ENCODE measurements around the gene XG.
"Not testable (repeated sequence)": the region's sequence is repeated elsewhere in the genome, so short reads cannot be mapped to it uniquely, and the experiment has no call there.

XG gene

DNA sequence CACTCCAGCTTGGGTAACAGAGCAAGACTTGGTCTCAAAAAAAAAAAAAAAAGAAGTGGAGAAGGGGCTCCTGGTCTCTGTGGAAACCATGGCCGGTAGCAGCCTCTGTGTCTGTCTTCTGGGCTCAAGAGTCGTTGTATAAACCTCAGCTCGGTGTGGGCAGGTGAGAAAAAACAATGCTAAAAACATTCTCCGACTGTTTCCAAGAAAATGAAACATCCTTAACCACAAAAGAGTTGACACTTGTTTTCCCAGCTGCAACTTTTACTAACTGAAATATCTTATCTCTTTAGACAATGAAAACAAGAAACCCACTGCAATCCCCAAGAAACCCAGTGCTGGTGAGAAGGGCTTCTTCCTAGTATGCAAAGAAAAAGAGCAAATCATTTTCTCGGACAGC is 34.5 kb upstream of the XG start:
- in situ Hi-C loops (cut with MboI; ENCODE audit: low pct_unique_long_range_greater_than_20kb, low sequenced_read_pairs, unreplicated experiment), result no loop called here
- no peak for DNase-seq (ENCODE audit: low spot score)
- TF ChIP-seq, protein P1, sequence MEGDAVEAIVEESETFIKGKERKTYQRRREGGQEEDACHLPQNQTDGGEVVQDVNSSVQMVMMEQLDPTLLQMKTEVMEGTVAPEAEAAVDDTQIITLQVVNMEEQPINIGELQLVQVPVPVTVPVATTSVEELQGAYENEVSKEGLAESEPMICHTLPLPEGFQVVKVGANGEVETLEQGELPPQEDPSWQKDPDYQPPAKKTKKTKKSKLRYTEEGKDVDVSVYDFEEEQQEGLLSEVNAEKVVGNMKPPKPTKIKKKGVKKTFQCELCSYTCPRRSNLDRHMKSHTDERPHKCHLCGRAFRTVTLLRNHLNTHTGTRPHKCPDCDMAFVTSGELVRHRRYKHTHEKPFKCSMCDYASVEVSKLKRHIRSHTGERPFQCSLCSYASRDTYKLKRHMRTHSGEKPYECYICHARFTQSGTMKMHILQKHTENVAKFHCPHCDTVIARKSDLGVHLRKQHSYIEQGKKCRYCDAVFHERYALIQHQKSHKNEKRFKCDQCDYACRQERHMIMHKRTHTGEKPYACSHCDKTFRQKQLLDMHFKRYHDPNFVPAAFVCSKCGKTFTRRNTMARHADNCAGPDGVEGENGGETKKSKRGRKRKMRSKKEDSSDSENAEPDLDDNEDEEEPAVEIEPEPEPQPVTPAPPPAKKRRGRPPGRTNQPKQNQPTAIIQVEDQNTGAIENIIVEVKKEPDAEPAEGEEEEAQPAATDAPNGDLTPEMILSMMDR (IDR thresholded peaks at IDR 0.05; ENCODE audit: extremely low read depth, insufficient read depth, missing control alignments), result no peak

DNA sequence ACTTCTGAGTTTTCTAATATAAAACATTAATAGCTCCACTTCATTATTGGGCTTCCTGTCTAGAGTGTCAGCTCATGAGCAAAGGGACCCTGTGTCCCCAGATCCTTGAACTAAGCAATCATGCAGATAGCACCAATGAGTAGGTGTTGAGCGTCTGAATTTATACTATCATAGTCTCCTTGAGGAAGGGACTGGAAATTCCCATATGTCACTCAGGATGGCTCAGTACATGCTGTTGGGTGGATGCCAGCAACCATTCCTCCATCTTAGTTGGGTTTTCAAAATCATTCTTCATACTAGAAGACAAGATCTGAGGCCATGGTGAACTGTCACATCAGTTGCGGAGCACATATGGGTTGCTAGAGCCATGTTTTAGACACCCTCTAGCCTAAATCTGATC is 33.0 kb upstream of the XG start:
- DNase-seq (ENCODE audit: low spot score), result no peak
- TF ChIP-seq, protein P1 (IDR thresholded peaks at IDR 0.05; ENCODE audit: extremely low read depth, insufficient read depth, missing control alignments), result no peak
- in situ Hi-C loops (cut with MboI; ENCODE audit: low pct_unique_long_range_greater_than_20kb, low sequenced_read_pairs, unreplicated experiment), result no loop called here

DNA sequence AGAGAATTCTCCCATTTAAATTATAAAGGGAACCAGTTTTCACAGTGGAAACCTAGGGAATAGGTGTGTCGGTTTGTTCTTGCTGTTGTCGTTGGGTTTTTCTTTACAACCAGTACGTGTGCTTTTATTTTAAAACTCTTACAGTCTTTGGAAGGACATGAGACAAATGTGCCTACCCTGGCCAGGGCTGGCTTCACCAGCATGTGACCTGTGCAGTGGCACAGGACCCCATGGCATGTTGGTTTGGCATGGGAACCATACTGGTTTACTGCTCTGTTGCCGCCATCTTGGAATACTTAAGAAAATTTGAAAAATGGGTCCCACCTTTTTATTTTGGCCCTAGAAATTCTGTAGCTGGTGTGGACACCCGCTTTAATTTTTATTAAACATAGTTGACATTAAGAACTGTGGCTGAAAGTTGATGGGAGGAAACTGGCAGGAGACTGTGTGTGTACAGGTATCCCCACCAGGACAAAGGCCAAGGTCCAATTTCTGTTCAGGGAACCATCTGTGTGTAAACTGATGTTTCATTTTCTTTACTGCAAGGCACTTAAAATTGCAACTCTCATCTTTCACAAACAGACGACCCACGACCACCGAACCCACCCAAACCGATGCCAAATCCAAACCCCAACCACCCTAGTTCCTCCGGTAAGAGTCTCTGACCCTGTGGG is 31.9 kb upstream of the XG start:
- in situ Hi-C loops (cut with MboI; ENCODE audit: low pct_unique_long_range_greater_than_20kb, low sequenced_read_pairs, unreplicated experiment), result no loop called here
- no peak for DNase-seq (ENCODE audit: low spot score)
- TF ChIP-seq, protein P1 (IDR thresholded peaks at IDR 0.05; ENCODE audit: extremely low read depth, insufficient read depth, missing control alignments), result no peak

DNA sequence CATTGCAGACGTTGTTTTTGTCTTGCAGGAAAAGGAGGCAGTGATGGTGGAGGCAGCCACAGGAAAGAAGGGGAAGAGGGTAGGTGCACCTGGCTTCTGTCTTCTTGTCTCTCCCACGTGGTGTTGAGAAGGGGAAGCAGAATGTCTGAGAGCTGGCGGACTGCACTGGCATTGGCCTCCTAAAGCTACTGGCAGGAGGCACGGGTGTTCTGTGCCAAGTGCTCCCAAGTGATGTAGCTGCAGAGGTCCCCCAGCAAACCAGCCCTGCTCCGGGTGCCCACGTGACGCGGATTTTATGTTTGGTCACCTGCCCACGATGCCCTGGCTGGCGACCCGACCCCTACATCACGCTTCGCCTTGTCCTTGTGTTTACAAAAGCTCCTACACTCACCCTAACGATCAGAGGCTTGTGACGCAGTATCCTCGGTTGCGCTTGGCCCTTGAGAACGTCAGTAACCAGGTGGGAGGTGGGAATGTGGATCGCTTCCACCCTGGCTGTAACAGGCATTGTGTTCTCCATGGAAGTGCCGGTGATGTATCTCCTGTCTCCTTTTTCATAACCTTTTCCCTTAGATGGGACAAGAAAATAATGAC is 28.5 kb upstream of the XG start:
- DNase-seq (ENCODE audit: low spot score), result no peak
- in situ Hi-C loops (cut with MboI; ENCODE audit: low pct_unique_long_range_greater_than_20kb, low sequenced_read_pairs, unreplicated experiment), result no loop called here
- TF ChIP-seq, protein P1 (IDR thresholded peaks at IDR 0.05; ENCODE audit: extremely low read depth, insufficient read depth, missing control alignments), result no peak

DNA sequence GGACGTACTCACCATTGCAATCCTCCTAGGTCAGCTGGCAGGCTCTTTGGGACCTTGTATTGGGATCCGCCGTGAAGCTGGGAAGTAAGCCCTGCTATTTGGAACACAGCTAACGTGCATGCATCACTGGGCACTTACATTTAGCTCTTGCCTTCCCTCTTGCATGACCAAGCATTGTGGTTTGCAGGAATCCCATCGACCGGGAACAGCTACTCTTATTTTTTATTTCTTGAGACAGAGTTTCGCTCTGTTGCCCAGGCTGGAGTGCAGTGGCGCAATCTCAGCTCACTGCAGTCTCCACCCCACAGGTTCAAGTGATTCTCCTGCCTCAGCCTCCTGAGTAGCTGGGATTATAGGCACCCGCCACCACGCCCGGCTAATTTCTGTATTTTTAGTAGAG is 24.6 kb upstream of the XG start:
- DNase-seq (ENCODE audit: low spot score); in situ Hi-C loops (cut with MboI; ENCODE audit: low pct_unique_long_range_greater_than_20kb, low sequenced_read_pairs, unreplicated experiment): not testable (repeated sequence)

DNA sequence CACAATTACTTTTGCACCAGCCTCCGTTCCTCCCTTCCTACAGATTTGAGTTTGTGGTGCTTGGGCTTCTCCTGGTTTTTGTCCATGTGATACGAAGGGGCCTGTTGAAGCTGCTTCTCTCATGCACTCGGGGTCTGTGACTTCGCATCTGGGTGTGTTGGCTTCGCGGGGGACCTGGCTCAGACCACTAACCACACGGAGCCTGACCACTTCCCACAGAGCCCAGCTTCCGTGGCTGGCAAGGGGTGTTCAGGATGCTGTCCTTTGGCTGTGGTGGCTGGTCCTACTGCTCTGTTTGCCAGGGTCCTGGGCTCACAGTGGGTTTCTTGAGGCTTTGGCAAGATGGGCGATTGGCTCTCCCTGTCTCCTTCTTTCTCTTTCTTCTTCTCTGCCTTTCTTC is 19.8 kb upstream of the XG start:
- in situ Hi-C loops (cut with MboI; ENCODE audit: low pct_unique_long_range_greater_than_20kb, low sequenced_read_pairs, unreplicated experiment), result no loop called here
- DNase-seq (ENCODE audit: low spot score), result no peak
- TF ChIP-seq, protein P1 (IDR thresholded peaks at IDR 0.05; ENCODE audit: extremely low read depth, insufficient read depth, missing control alignments), result no peak

DNA sequence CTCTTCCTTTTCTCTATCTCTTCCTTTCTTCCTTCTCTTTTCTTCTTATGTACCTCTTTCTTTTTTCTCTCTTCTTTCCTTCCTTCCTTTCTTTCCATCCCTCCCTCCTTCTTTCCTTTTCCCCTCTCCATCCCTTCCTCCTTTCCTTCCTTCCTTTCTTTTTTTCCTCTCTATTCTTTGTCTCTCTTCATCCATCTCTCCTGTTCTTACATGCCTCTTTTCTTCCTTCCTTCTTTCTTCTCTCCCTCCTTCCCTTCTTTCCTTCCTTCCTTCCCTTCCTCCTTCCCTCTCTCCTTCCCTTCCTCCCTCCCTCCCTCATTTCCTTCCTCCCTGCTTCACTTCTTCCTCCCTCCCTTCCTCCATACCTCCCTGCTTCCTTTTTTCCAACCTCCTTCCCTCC is 19.2 kb upstream of the XG start:
- TF ChIP-seq, protein P1 (IDR thresholded peaks at IDR 0.05; ENCODE audit: extremely low read depth, insufficient read depth, missing control alignments), result no peak
- in situ Hi-C loops (cut with MboI; ENCODE audit: low pct_unique_long_range_greater_than_20kb, low sequenced_read_pairs, unreplicated experiment), result no loop called here
- no peak for DNase-seq (ENCODE audit: low spot score)

Measured in GM13977 (cell line).